HCT116 (cell line): ENCODE measurements around the gene PF4V1. TPM values are rescaled to one million over a fixed set of nuclear protein-coding genes. Genes with fewer than 3 reads are reported as not detected.

ENCODE experiments used
- ATAC-seq: fragments of 200-7000 bp; cut with Tn5 transposase; 2 replicates; pipeline ENCODE4 v1.9.1; 2020; ENCODE audit warnings: mild to moderate bottlenecking, moderate library complexity
- BruUV-seq: library from RNA; stranded (reverse); fragments of 400-500 nt; replicated peaks from 2 replicates; lab custom pipeline; 2021; lab: Mats Ljungman, UMichigan
- CTCF ChIA-PET: fragments of 300-600 bp; sonication (Branson Sonifier 250); formaldehyde crosslinking; loops from one replicate; lab custom pipeline; 2021; ENCODE audit warnings: antibody characterized with exemption; lab: Charles Lee
- POLR2A ChIA-PET: fragments of 300-600, 350-600 bp; sonication (Branson Sonifier 250); formaldehyde crosslinking; loops from one replicate; lab custom pipeline; 2021; ENCODE audit warnings: antibody characterized with exemption; lab: Charles Lee
- RAD21 ChIA-PET, 2 experiments: fragments of 300-600 bp; sonication (Branson Sonifier 250); formaldehyde crosslinking; loops; one replicate each; lab custom pipeline; 2023; ENCODE audit warnings: low total read pairs in 2 of 2; ENCODE audit not compliant: uncharacterized antibody in 2 of 2, unreplicated experiment in 2 of 2, low non-redundant PET in 1 of 2; lab: Charles Lee
- DNase-seq: peaks from one replicate; pipeline ENCODE4 v3.0.0-alpha.2; 2010; ENCODE audit warnings: low read depth, low spot score
- H2AFZ ChIP-seq: fragments of 200-600 bp; shearing (Covaris generic), sonication (generic); 2 replicates; pipeline ENCODE4 v1.6.1; 2017; ENCODE audit warnings: low read depth, mixed run types, mixed read lengths, antibody characterized with exemption, low read length; ENCODE audit not compliant: poor library complexity, severe bottlenecking
- H3K27ac ChIP-seq: 2 replicates; pipeline ENCODE4 v1.5.1; 2012; ENCODE audit warnings: low read depth, low read length
- H3K27me3 ChIP-seq: fragments of 200-600 bp; sonication (generic); 2 replicates; pipeline ENCODE4 v1.6.1; 2016; ENCODE audit warnings: mixed run types, low read length, mixed read lengths; ENCODE audit not compliant: insufficient read depth
- H3K36me3 ChIP-seq, 2 experiments: fragments of 200-500 bp in 1 of 2; fragments of 200-600 bp in 1 of 2; sonication (Bioruptor generic) in 1 of 2; sonication (generic) in 1 of 2; 2 replicates each; pipeline versions ENCODE4 v1.5.1 to v1.6.1; 2014 to 2016; ENCODE audit warnings: low read length in 2 of 2, inconsistent platforms in 1 of 2, mixed read lengths in 1 of 2, mixed run types in 1 of 2; ENCODE audit not compliant: insufficient read depth in 2 of 2, control insufficient read depth in 1 of 2
- H3K4me1 ChIP-seq, 2 experiments: fragments of 200-600 bp in 1 of 2; sonication (generic) in 1 of 2; 2 replicates each; pipeline versions ENCODE4 v1.5.1 to v1.6.1; 2012 to 2017; ENCODE audit warnings: low read length in 2 of 2, inconsistent platforms in 1 of 2, mild to moderate bottlenecking in 1 of 2, mixed read lengths in 1 of 2, mixed run types in 1 of 2, moderate library complexity in 1 of 2; ENCODE audit not compliant: insufficient read depth in 2 of 2, control insufficient read depth in 1 of 2
- H3K4me2 ChIP-seq: fragments of 200-600 bp; sonication (generic); 2 replicates; pipeline ENCODE4 v1.6.1; 2017; ENCODE audit warnings: mixed run types, low read length, mixed read lengths
- H3K4me3 ChIP-seq, 2 experiments: fragments of 200-600 bp in 1 of 2; sonication (generic) in 1 of 2; replicated peaks in 1 of 2; 2 replicates each; pipeline ENCODE4 v1.5.1; 2011 to 2016; ENCODE audit warnings: low read length in 2 of 2, control low read depth in 1 of 2, low read depth in 1 of 2, mild to moderate bottlenecking in 1 of 2, mixed read lengths in 1 of 2, mixed run types in 1 of 2
- H3K79me2 ChIP-seq: fragments of 200-600 bp; sonication (generic); 2 replicates; pipeline ENCODE4 v1.6.1; 2017; ENCODE audit warnings: mild to moderate bottlenecking, mixed run types, low read length, moderate library complexity, mixed read lengths; ENCODE audit not compliant: insufficient read depth
- H3K9ac ChIP-seq: fragments of 200-600 bp; sonication (generic); 2 replicates; pipeline ENCODE4 v1.6.1; 2016; ENCODE audit warnings: low read length, mixed read lengths
- H3K9me2 ChIP-seq: fragments of 200-600 bp; sonication (generic), shearing (Covaris generic); 2 replicates; pipeline ENCODE4 v1.6.1; 2017; ENCODE audit warnings: mixed run types, mild to moderate bottlenecking, moderate library complexity; ENCODE audit not compliant: insufficient read depth
- H3K9me3 ChIP-seq, 2 experiments: fragments of 200-500 bp in 1 of 2; fragments of 200-600 bp in 1 of 2; sonication (Bioruptor generic) in 1 of 2; sonication (generic) in 1 of 2; 2 replicates each; pipeline ENCODE4 v1.6.1; 2014 to 2017; ENCODE audit warnings: low read length in 2 of 2, mixed read lengths in 2 of 2, inconsistent platforms in 1 of 2, low read depth in 1 of 2, mild to moderate bottlenecking in 1 of 2, mixed run types in 1 of 2, moderate library complexity in 1 of 2; ENCODE audit not compliant: control insufficient read depth in 1 of 2, insufficient read depth in 1 of 2
- H4K20me1 ChIP-seq: fragments of 200-600 bp; sonication (generic), shearing (Covaris generic); 2 replicates; pipeline ENCODE4 v1.6.1; 2017; ENCODE audit warnings: mixed run types, mild to moderate bottlenecking, moderate library complexity; ENCODE audit not compliant: insufficient read depth
- ATF3 ChIP-seq: IDR thresholded peaks from 2 replicates; pipeline ENCODE4 v1.6.1; 2012
- CEBPB ChIP-seq: IDR thresholded peaks from 2 replicates; pipeline ENCODE4 v1.6.1; 2012; ENCODE audit warnings: low read depth
- CTCF ChIP-seq, 3 experiments: fragments of 200-600 bp in 1 of 3; sonication (generic) in 1 of 3; IDR thresholded peaks in 2 of 3; conservative IDR thresholded peaks in 1 of 3; 2 replicates each; pipeline ENCODE4 v1.5.1; 2012 to 2017; ENCODE audit warnings: low read depth in 2 of 3, low read length in 2 of 3, antibody characterized with exemption in 1 of 3, borderline replicate concordance in 1 of 3, control low read depth in 1 of 3, mild to moderate bottlenecking in 1 of 3, mixed read lengths in 1 of 3, mixed run types in 1 of 3, moderate library complexity in 1 of 3; ENCODE audit not compliant: insufficient read depth in 1 of 3
- EGR1 ChIP-seq: IDR thresholded peaks from 2 replicates; pipeline ENCODE4 v1.6.1; 2012; ENCODE audit warnings: low read depth
- ELF1 ChIP-seq: IDR thresholded peaks from 2 replicates; pipeline ENCODE4 v1.6.1; 2012; ENCODE audit warnings: low read depth, borderline replicate concordance
- EZH2 ChIP-seq: fragments of 200-600 bp; sonication (generic); IDR thresholded peaks from 2 replicates; pipeline ENCODE4 v1.6.1; 2017; ENCODE audit warnings: antibody characterized with exemption, mixed run types
- EZH2phosphoT487 ChIP-seq: fragments of 200-600 bp; IDR thresholded peaks from 2 replicates; pipeline ENCODE4 v1.6.1; 2018; ENCODE audit warnings: antibody characterized with exemption, borderline replicate concordance
- FOSL1 ChIP-seq: IDR thresholded peaks from 2 replicates; pipeline ENCODE4 v1.6.1; 2012; ENCODE audit warnings: low read depth
- JUND ChIP-seq: IDR thresholded peaks from 2 replicates; pipeline ENCODE4 v1.6.1; 2012
- POLR2A ChIP-seq: IDR thresholded peaks from 2 replicates; pipeline ENCODE4 v1.7.0; 2011; ENCODE audit warnings: borderline replicate concordance; ENCODE audit not compliant: insufficient read depth, insufficient read length; ENCODE audit errors: extremely low read depth
- POLR2AphosphoS5 ChIP-seq: IDR thresholded peaks from 2 replicates; pipeline ENCODE4 v1.6.1; 2011; ENCODE audit warnings: mild to moderate bottlenecking, low read depth, low read length, moderate library complexity
- RAD21 ChIP-seq: IDR thresholded peaks from 2 replicates; pipeline ENCODE4 v1.6.1; 2012; ENCODE audit warnings: low read depth, mild to moderate bottlenecking
- REST ChIP-seq: IDR thresholded peaks from 2 replicates; pipeline ENCODE4 v1.6.1; 2012; ENCODE audit warnings: low read depth
- SIN3A ChIP-seq: IDR thresholded peaks from 2 replicates; pipeline ENCODE4 v1.6.1; 2012; ENCODE audit warnings: low read depth
- SP1 ChIP-seq: IDR thresholded peaks from 2 replicates; pipeline ENCODE4 v1.6.1; 2012; ENCODE audit warnings: low read depth
- TCF7L2 ChIP-seq: IDR thresholded peaks from 2 replicates; pipeline ENCODE4 v1.7.0; 2011; ENCODE audit warnings: borderline replicate concordance, inconsistent platforms; ENCODE audit not compliant: insufficient read depth, insufficient read length; ENCODE audit errors: extremely low read depth
- YY1 ChIP-seq: IDR thresholded peaks from 2 replicates; pipeline ENCODE4 v1.6.1; 2011; ENCODE audit warnings: low read length, low read depth, moderate library complexity, mild to moderate bottlenecking; ENCODE audit not compliant: insufficient replicate concordance; ENCODE audit errors: extremely low read depth
- ZBTB33 ChIP-seq: IDR thresholded peaks from 2 replicates; pipeline ENCODE4 v1.6.1; 2011; ENCODE audit warnings: mild to moderate bottlenecking, low read length, moderate library complexity; ENCODE audit not compliant: insufficient replicate concordance; ENCODE audit errors: extremely low read depth
- ZFX ChIP-seq: fragments of 450-650 bp; IDR thresholded peaks from 2 replicates; pipeline ENCODE4 v1.6.1; 2017
- ZNF274 ChIP-seq: fragments of 200-500 bp; sonication (Bioruptor generic); IDR thresholded peaks from 2 replicates; pipeline ENCODE4 v1.6.1; 2014; ENCODE audit warnings: mild to moderate bottlenecking, low read depth, low read length, inconsistent platforms
- intact Hi-C: fragments of 100-400 bp; cut with micrococcal nuclease; formaldehyde crosslinking; loops from 2 replicates; pipeline ENCODE4 v1.10.0; 2022
- total RNA-seq: library from RNA; stranded (reverse); gene quantifications from one replicate; pipeline ENCODE4 v1.2.1, GENCODE V29; 2021; ENCODE audit not compliant: unreplicated experiment

Gene PF4V1
- total RNA-seq, 1 experiment from 2014 or later: not detected

- H3K4me3 ChIP-seq: no peak overlapping the region
- no peak overlapping the region for H3K4me2 ChIP-seq
- ChIA-PET CTCF (no interaction called here), RAD21 (no interaction called here), POLR2A (no interaction called here)
- H3K4me1 ChIP-seq: no peaks in the 10 kb centered on the region
- intact Hi-C loops: no loop called here
- no peak overlapping the region for H2AFZ ChIP-seq
- no peaks in the 10 kb centered on the region for H3K79me2 ChIP-seq
- no peaks in the 10 kb centered on the region for H3K27me3 ChIP-seq
- H3K27ac ChIP-seq: no peak overlapping the region
- ATAC-seq (no peak), DNase-seq (no peak)
- H3K36me3 ChIP-seq: no peaks in the 10 kb centered on the region
- H3K9ac ChIP-seq: no peak overlapping the region
- no peaks in the 10 kb centered on the region for H3K9me3 ChIP-seq
- H4K20me1 ChIP-seq: no peaks in the 10 kb centered on the region
- TF ChIP-seq YY1 (no peak), ZFX (no peak), CEBPB (no peak), SP1 (no peak), EZH2 (no peak), FOSL1 (no peak), SIN3A (no peak), ELF1 (no peak), JUND (no peak), POLR2AphosphoS5 (no peak), RAD21 (no peak), ZNF274 (no peak), REST (no peak), POLR2A (no peak), CTCF (IDR thresholded peaks at IDR 0.05 in 2 of 3, conservative IDR thresholded peaks at IDR 0.05 in 1 of 3; ENCODE audit: borderline replicate concordance in 1 of 3, insufficient read depth in 1 of 3, low read depth in 2 of 3, low read length in 2 of 3) (no peak), ATF3 (no peak), ZBTB33 (no peak), TCF7L2 (no peak), EGR1 (no peak), EZH2phosphoT487 (no peak)
- no TSS peak for BruUV-seq
- no peaks in the 10 kb centered on the region for H3K9me2 ChIP-seq
Measured at GRCh38 chr4:73894001-73894400, 40.9 kb downstream of the PF4V1 start.
